GM12801 (cell line): ENCODE results near the gene BMAL1.

ENCODE experiments used
- TF ChIP-seq, protein P1 (sequence below): IDR thresholded peaks from one replicate; pipeline ENCODE4 v1.5.1; 2011; ENCODE audit warnings: control low read depth; ENCODE audit not compliant: insufficient read length; ENCODE audit errors: extremely low read depth

The BMAL1 gene

DNA sequence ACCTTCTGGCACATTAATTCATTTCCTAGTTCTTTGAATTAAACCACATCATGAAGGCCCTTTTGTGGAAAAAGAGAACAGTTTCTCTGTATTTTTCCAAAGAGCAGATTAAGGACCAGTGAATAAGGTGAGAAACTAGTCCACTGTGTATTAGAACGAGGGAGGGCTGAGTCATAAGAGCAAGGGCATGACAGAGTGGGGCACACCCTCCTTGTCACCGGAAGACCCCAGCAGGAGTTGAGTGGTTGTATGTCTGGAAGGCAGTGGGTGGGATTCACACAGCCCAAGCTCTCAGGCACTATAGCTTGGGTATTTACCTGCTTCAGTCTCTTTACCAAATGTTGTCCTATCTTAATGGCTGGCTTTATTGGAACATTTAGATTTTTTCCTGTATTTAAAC is 86.8 kb downstream of the BMAL1 start:
- TF ChIP-seq, protein P1, sequence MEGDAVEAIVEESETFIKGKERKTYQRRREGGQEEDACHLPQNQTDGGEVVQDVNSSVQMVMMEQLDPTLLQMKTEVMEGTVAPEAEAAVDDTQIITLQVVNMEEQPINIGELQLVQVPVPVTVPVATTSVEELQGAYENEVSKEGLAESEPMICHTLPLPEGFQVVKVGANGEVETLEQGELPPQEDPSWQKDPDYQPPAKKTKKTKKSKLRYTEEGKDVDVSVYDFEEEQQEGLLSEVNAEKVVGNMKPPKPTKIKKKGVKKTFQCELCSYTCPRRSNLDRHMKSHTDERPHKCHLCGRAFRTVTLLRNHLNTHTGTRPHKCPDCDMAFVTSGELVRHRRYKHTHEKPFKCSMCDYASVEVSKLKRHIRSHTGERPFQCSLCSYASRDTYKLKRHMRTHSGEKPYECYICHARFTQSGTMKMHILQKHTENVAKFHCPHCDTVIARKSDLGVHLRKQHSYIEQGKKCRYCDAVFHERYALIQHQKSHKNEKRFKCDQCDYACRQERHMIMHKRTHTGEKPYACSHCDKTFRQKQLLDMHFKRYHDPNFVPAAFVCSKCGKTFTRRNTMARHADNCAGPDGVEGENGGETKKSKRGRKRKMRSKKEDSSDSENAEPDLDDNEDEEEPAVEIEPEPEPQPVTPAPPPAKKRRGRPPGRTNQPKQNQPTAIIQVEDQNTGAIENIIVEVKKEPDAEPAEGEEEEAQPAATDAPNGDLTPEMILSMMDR = no peak

DNA sequence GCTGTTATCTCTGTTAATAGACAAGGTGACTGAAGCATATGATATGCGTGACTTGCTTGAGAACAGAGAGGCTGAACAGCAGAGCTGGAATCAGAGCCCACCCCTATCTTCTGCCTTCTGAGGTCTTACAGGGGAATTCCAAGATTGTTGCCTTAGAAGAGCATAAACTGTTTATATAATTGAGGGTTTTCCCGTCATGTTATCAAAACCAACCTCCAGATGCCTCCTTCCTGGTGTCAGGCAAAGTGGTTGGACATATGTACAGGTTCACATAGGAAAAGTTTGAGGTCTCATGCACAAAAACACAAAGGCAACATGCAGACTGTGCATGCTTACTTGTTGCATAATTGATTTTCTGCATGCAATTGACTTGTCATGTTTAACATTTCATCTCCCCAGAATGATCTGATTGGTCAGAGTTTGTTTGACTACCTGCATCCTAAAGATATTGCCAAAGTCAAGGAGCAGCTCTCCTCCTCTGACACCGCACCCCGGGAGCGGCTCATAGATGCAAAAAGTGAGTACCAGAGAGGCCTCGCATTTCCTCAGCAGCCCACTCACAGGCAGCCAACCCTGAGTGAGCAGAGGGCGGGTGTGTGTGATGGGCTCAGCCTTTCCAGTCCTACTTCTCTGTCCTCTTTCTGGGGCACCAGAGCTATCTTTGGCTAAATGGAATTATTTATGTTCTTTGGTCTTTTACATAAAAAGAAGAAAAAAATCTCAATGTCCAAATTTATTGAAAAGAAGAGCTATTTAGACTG is 88.9 kb downstream of the BMAL1 start:
- TF ChIP-seq, protein P1 = no peak

DNA sequence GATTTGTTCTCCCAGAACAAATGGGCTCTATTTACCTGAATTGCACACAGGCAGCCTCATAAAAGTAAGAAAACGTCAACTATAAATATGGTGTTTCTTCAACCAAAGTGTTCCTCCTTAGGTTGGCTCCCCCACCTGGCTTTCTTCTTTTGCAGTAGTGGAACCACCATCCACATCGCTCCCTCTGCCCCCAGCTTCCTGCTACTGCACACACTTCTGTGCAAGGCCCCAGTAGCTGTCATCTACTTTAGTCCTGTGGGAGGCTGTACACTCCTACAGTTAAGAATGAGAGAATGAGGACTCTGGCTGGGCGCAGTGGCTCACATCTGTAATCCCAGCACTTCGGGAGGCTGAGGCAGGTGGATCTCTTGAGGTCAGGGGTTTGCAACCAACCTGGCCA is 89.5 kb downstream of the BMAL1 start:
- TF ChIP-seq, protein P1 = no peak

DNA sequence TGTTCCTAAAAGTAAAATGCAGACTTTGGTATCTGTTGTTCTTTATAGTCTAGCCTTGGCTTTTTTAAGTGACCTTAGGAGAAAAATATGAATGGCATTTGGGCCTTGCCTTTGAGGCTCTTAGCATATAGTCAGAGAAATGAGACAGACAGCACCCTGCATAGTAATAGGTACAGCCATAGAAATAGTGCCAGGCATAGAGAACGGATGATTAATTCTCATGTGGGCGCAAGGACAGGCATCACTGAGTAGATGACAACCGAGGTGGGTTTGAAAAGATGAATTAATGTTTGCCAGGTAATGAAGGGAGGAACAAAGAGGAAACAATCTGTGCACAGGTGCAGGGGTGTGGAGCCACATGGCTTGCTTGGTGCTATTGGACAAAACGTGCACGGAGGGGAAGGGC is 90.5 kb downstream of the BMAL1 start:
- TF ChIP-seq, protein P1 = no peak

DNA sequence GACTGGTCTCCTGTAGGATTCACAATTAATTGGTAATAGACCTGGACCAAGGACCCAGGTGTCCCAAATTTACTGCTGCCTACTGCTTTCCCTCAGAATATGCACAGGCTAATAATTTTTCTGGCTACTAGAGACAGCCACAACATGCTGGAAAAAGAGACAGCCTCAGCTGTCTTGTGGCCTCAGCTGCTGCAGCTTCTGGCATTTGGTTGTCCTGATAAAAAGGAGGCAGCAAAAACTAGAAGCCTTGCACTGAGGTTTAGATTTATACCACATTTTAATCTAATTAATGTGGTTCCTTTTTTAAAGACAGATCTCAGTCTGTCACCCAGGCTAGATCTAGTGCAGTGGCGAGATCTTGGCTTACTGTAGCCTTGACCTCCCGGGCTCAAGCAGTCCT is 95.6 kb downstream of the BMAL1 start:
- TF ChIP-seq, protein P1 = no peak

DNA sequence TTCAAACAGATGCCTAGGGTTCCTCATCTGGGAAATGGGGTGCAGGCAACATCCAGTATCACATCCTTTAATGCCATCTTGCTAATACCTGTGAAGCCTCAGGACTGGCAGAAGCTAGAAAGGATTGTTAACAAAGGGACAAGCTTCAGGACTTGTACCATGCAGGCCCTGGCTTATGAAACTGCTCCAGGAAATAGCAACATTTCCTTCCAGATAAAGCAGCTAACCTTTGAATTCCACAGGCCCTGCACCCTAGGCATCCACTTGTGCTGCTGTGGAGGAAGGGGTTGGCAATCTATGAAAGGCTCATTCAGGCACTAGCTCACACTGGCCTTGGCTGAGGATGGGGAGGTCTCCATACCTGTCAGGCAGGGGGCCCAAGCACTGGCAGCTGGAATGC is 98.2 kb downstream of the BMAL1 start:
- TF ChIP-seq, protein P1 = no peak

DNA sequence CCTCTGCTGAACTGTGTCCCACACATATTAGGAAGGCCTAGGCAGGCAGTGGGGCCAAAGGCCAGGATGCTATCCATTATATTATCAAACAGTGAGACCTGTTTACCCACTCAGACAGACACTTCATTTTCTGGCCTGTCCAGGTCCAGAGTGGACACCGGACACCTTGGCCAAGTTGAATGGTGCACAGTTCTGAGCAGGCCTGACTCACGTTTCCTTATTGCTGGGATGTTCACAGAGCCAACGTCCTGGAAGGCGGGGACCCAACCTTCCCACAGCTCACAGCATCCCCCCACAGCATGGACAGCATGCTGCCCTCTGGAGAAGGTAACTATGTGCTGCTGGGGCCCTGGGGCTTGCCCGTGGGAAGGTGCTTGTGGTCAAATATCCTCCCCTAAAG is 98.8 kb downstream of the BMAL1 start:
- TF ChIP-seq, protein P1 = no peak
